D721Med (cell line): ENCODE results near the gene FLT1.

Experiments used
- DNase-seq: peaks from one replicate; pipeline ENCODE4 v3.0.0; 2011; ENCODE audit warnings: low spot score; ENCODE audit not compliant: insufficient read length
- FAIRE-seq: peaks from 2 replicates; lab custom pipeline; 2011; peaks lifted over from hg19 to GRCh38; lab: Jason Lieb, UNC
- TF ChIP-seq, protein P1 (sequence below): IDR thresholded peaks from 2 replicates; pipeline ENCODE4 v1.5.1; 2012; ENCODE audit warnings: mild to moderate bottlenecking, control low read depth; ENCODE audit not compliant: insufficient read depth; ENCODE audit errors: missing control alignments

The FLT1 gene

DNA sequence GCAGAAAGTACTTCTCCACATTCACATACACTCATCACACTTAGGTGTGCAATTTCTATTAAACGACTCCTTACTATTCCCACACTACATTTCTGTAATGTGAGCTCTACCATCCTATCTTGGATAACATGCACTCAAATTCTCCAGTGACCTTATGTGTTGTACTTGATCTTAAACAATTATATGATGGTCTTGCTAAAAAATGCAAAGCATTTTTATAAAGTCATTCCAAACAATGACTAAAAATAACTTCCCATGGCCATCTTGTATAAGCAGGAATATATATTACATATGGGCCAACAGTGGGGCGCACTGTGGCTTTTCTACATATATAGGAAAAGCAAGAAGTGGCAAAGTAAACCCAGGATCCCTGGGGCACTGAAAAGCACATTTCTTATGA is 155.5 kb downstream of the FLT1 start:
- no peak for FAIRE-seq
- TF ChIP-seq, protein P1, sequence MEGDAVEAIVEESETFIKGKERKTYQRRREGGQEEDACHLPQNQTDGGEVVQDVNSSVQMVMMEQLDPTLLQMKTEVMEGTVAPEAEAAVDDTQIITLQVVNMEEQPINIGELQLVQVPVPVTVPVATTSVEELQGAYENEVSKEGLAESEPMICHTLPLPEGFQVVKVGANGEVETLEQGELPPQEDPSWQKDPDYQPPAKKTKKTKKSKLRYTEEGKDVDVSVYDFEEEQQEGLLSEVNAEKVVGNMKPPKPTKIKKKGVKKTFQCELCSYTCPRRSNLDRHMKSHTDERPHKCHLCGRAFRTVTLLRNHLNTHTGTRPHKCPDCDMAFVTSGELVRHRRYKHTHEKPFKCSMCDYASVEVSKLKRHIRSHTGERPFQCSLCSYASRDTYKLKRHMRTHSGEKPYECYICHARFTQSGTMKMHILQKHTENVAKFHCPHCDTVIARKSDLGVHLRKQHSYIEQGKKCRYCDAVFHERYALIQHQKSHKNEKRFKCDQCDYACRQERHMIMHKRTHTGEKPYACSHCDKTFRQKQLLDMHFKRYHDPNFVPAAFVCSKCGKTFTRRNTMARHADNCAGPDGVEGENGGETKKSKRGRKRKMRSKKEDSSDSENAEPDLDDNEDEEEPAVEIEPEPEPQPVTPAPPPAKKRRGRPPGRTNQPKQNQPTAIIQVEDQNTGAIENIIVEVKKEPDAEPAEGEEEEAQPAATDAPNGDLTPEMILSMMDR, result no peak
- DNase-seq, result no peak

DNA sequence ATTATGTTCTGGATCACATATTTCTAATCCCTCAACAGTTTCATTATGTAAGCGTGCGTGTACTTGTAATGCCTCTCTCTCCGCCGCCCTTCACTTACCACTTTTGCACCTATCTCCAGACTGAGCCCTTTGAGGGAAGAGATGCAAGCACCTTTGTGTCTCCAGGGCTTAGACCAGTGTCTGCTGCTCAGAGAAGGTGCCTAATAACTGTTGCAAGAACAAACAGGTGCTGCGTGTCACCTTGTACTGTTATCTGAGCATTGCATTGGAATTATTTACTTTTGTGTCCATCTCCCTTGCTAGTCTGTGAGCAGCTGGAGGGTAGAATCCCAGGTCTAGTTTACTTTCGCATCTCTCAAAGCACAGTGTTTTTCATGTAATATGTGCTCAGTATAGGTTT is 156.2 kb downstream of the FLT1 start:
- FAIRE-seq, result no peak
- DNase-seq, result no peak
- TF ChIP-seq, protein P1, result no peak

DNA sequence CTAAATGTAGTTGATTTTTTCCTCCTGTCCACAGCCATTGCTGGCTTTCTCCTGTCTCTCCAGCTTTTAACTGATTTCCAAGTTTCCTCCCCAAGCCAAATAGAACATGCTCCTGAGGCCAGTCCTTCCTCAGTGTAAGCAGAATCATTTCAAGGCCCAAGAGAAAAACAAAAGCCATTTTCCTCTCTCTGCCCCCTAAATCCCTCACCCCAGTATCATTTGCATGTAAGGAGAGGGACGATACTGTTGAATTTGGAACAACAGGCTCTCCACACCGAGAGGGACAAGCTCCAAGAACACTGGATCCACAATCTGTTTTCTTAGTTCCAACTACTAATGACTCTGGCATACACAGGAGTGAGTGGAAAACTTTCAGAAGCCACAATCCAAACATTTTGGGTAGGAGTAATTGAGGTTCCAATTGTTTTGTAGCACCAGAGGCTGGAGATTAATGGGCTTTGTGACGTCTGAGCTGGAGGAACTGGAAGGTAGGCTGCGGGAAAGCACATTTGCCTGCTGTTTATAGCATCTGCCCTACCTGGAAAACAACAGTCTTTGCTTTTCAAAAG is 156.8 kb downstream of the FLT1 start:
- DNase-seq (no peak), FAIRE-seq (no peak)
- TF ChIP-seq, protein P1, result no peak

DNA sequence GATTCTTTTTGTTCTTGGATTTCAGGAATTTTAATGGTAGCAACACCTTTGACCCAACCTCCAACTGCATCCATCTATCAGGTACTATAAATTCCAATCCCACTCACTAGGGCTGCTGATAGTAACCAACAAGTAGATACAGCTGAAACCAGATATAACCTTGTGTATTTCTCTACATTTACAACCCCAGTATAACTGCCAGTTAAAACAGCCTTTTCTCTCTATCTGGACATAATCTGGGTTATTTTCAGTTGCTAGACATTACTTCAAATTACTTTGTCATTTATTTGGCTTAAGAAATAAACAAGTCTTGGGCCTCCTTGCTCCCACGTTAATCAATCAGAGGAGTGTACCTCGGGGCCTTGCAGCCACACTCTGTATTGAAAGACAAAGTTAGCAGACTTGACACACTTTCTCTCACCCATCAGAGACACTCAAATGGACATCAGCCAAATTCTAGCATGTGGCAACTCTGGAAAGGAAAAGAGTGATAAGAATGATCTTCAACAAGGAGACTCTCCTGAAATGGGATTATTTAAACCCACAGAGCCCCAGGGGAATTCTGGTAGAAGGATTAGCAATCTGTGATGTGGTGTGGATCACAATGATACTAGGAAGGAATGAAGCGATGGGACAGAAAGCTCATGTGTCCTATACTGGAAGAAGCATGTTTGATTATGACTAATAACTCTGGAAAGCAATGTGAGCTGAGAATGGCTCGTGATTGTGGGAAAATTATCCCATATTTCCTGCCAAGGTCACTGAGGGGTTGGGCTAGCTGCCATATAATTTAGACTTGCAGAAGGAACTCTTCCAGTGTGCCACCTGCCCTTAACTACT is 157.5 kb downstream of the FLT1 start:
- FAIRE-seq (no peak), DNase-seq (no peak)
- TF ChIP-seq, protein P1, result no peak

DNA sequence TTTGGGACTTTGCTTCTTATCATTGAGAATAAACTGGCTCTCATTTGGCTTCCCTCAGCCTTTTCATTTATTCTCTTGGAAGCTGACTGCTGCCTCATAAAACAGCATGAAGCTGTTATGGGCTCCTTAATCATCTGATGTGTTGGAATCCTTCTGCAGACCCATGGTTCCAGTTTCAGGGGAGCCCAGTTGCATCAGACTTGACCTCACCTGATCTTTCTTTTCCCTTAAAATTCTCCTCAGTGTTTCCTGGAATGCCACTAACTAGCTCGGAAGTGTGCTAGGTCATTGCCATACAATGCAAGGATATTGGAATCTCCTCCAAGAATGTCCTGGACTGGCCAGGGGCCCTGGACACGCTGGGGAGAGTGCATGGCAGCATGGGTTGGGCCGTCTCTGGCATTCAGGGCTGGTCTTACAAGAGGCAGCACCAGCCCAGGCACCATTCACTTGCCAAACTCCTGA is 158.7 kb downstream of the FLT1 start:
- FAIRE-seq, result no peak
- no peak for DNase-seq
- TF ChIP-seq, protein P1, result no peak

DNA sequence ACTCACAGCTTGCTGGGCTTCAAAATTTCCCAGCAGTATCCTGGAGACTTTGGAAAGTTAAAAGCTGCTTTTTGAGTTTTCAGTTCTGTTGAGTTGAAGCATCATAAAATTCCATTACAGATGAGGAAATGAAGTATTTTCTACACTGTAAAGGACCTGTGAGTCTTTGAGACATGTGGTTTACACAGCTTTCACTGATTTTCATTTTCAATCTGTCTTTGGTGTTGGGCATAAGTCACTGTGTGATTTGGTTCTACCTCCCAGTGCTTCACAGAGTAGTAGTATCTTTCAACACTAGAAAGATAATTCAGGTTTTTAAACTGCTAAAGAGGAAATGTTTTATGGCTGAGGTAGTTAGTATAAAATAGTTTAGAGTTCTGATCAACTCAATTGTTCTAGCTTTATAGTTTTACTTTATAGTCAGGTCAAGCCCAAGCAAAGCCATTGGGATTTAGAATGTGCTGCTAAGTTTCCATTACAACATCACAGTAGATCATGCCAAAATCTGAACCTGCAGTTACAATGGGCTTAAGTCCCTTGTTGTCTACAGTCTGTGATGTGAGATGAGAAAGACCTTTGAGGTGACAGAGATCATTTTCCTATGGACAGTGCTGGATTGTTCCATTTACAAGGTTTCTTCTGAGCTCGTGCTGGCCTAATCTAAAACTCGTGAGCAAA is 161.6 kb downstream of the FLT1 start:
- no peak for DNase-seq
- no peak for FAIRE-seq
- TF ChIP-seq, protein P1, result no peak
